HepG2 (cell line): ENCODE data around the gene SLC7A6OS. TPM values are rescaled to one million over a fixed set of nuclear protein-coding genes. Genes with fewer than 3 reads are reported as not detected.

Experiments
- EZH2 ChIP-seq: conservative IDR thresholded peaks from 2 replicates; pipeline ENCODE4 v1.6.1; 2012; ENCODE audit warnings: mild to moderate bottlenecking, low read depth, low read length, moderate library complexity
- HES4 ChIP-seq: sonication (generic); formaldehyde crosslinking; IDR thresholded peaks from 2 replicates; pipeline ENCODE4 v1.9.0; 2021; ENCODE audit warnings: mild to moderate bottlenecking, missing genetic modification reagents, borderline replicate concordance
- MED13 ChIP-seq: sonication (generic); formaldehyde crosslinking; IDR thresholded peaks from 2 replicates; pipeline ENCODE4 v1.5.0; 2020; ENCODE audit warnings: missing genetic modification reagents
- NCOA1 ChIP-seq: sonication (generic); formaldehyde crosslinking; IDR thresholded peaks from 2 replicates; pipeline ENCODE4 v1.9.0; 2021; ENCODE audit warnings: missing genetic modification reagents
- NCOA2 ChIP-seq: sonication (generic); formaldehyde crosslinking; IDR thresholded peaks from 2 replicates; pipeline ENCODE4 v1.8.0; 2022; ENCODE audit warnings: inconsistent platforms
- NFIC ChIP-seq: IDR thresholded peaks from 2 replicates; pipeline ENCODE4 v1.6.1; 2012; ENCODE audit warnings: mild to moderate bottlenecking, low read length, inconsistent platforms
- NR2C2 ChIP-seq: sonication (generic); formaldehyde crosslinking; IDR thresholded peaks from 2 replicates; pipeline ENCODE4 v1.4.0; 2020; ENCODE audit warnings: missing genetic modification reagents, mild to moderate bottlenecking, moderate library complexity, borderline replicate concordance
- RXRB ChIP-seq: IDR thresholded peaks from 2 replicates; pipeline ENCODE4 v1.6.1; 2016; ENCODE audit warnings: borderline replicate concordance, missing genetic modification reagents, missing compliant biosample characterization
- SCMH1 ChIP-seq: sonication (generic); formaldehyde crosslinking; IDR thresholded peaks from 2 replicates; pipeline ENCODE4 v1.9.0; 2021; ENCODE audit warnings: missing genetic modification reagents, mild to moderate bottlenecking, borderline replicate concordance
- SIX1 ChIP-seq: sonication (generic); formaldehyde crosslinking; IDR thresholded peaks from 2 replicates; pipeline ENCODE4 v1.4.0; 2020; ENCODE audit warnings: missing genetic modification reagents, borderline replicate concordance
- SMAD3 ChIP-seq: sonication (generic); formaldehyde crosslinking; IDR thresholded peaks from 2 replicates; pipeline ENCODE4 v1.4.0; 2020; ENCODE audit warnings: missing genetic modification reagents
- TEAD2 ChIP-seq: sonication (generic); formaldehyde crosslinking; IDR thresholded peaks from 2 replicates; pipeline ENCODE4 v1.9.0; 2021; ENCODE audit warnings: missing genetic modification reagents
- YY1 ChIP-seq: IDR thresholded peaks from 2 replicates; pipeline ENCODE4 v1.6.1; 2011; ENCODE audit warnings: low read length, low read depth, moderate library complexity, mild to moderate bottlenecking; ENCODE audit not compliant: insufficient read depth, insufficient replicate concordance
- ZBTB42 ChIP-seq: sonication (generic); formaldehyde crosslinking; IDR thresholded peaks from 2 replicates; pipeline ENCODE4 v1.5.0; 2020; ENCODE audit warnings: mild to moderate bottlenecking, missing genetic modification reagents
- ZBTB7A ChIP-seq: sonication (generic); formaldehyde crosslinking; IDR thresholded peaks from 2 replicates; pipeline ENCODE4 v1.8.0; 2022; ENCODE audit warnings: mild to moderate bottlenecking, missing genetic modification reagents
- ZMYM4 ChIP-seq: sonication (generic); formaldehyde crosslinking; IDR thresholded peaks from 2 replicates; pipeline ENCODE4 v1.8.1; 2023; ENCODE audit warnings: mild to moderate bottlenecking, missing genetic modification reagents
- ZNF367 ChIP-seq: sonication (generic); formaldehyde crosslinking; IDR thresholded peaks from 2 replicates; pipeline ENCODE4 v1.4.0; 2020; ENCODE audit warnings: missing genetic modification reagents, borderline replicate concordance
- ZNF431 ChIP-seq: sonication (generic); formaldehyde crosslinking; IDR thresholded peaks from 2 replicates; pipeline ENCODE4 v1.9.0; 2022; ENCODE audit warnings: missing genetic modification reagents, low read depth, mild to moderate bottlenecking, borderline replicate concordance
- ZNF44 ChIP-seq: sonication (generic); formaldehyde crosslinking; IDR thresholded peaks from 2 replicates; pipeline ENCODE4 v1.5.1; 2020; ENCODE audit warnings: mild to moderate bottlenecking, missing genetic modification reagents
- ZNF446 ChIP-seq: sonication (generic); formaldehyde crosslinking; IDR thresholded peaks from 2 replicates; pipeline ENCODE4 v1.5.0; 2020; ENCODE audit warnings: mild to moderate bottlenecking, missing genetic modification reagents
- ZNF468 ChIP-seq: sonication (generic); formaldehyde crosslinking; IDR thresholded peaks from 2 replicates; pipeline ENCODE4 v1.8.0; 2022; ENCODE audit warnings: mild to moderate bottlenecking, moderate library complexity, missing genetic modification reagents
- ZNF557 ChIP-seq: sonication (generic); formaldehyde crosslinking; IDR thresholded peaks from 2 replicates; pipeline ENCODE4 v1.4.0; 2020; ENCODE audit warnings: missing genetic modification reagents
- ZNF703 ChIP-seq: sonication (generic); formaldehyde crosslinking; IDR thresholded peaks from 2 replicates; pipeline ENCODE4 v1.5.1; 2020; ENCODE audit warnings: missing genetic modification reagents, mild to moderate bottlenecking, moderate library complexity, borderline replicate concordance
- ZNF749 ChIP-seq: sonication (generic); formaldehyde crosslinking; IDR thresholded peaks from 2 replicates; pipeline ENCODE4 v1.8.0; 2022; ENCODE audit warnings: mild to moderate bottlenecking, missing genetic modification reagents, moderate library complexity, borderline replicate concordance
- ZNF841 ChIP-seq: sonication (generic); formaldehyde crosslinking; IDR thresholded peaks from 2 replicates; pipeline ENCODE4 v1.8.1; 2023; ENCODE audit warnings: missing genetic modification reagents, borderline replicate concordance
- ZSCAN21 ChIP-seq: sonication (generic); formaldehyde crosslinking; IDR thresholded peaks from 2 replicates; pipeline ENCODE4 v1.8.0; 2022; ENCODE audit warnings: mild to moderate bottlenecking, missing genetic modification reagents, moderate library complexity, borderline replicate concordance
- polyA plus RNA-seq, 8 experiments: library from polyadenylated mRNA; depleted of rRNA in 3 of 8; stranded (reverse) in 7 of 8; unstranded in 1 of 8; fragments of >200 nt; fragmentation: Illumina TruSeq in 4 of 8; extraction: Trizol in 4 of 8; gene quantifications; 2 replicates each; pipeline versions ENCODE4 v1.2.1 to v1.2.3, GENCODE V29; 2011 to 2016; ENCODE audit warnings: low read depth in 4 of 8, missing spikeins in 1 of 8, mixed read lengths in 1 of 8; ENCODE audit not compliant: insufficient read depth in 1 of 8
- total RNA-seq, 5 experiments: library from RNA; depleted of rRNA; stranded (reverse); fragments of >200 nt; fragmentation: Illumina TruSeq; extraction: Trizol; gene quantifications; 2 replicates each; pipeline ENCODE4 v1.2.3, GENCODE V29; 2016; ENCODE audit warnings: low read depth in 1 of 5
- TF ChIP-seq, protein P1 (sequence below): sonication (generic); formaldehyde crosslinking; IDR thresholded peaks from 2 replicates; pipeline ENCODE4 v1.8.0; 2022; ENCODE audit warnings: missing genetic modification reagents, mild to moderate bottlenecking, borderline replicate concordance
- TF ChIP-seq, protein P2 (sequence below): sonication (generic); formaldehyde crosslinking; IDR thresholded peaks from 2 replicates; pipeline ENCODE4 v1.5.0; 2020; ENCODE audit warnings: missing genetic modification reagents, mild to moderate bottlenecking, borderline replicate concordance
- TF ChIP-seq, protein P3 (sequence below): sonication (generic); formaldehyde crosslinking; IDR thresholded peaks from 2 replicates; pipeline ENCODE4 v1.8.0; 2022; ENCODE audit warnings: missing genetic modification reagents, mild to moderate bottlenecking, inconsistent platforms, borderline replicate concordance

SLC7A6OS gene
- total and polyA plus RNA-seq, 2 of the 13 experiments (the other 11 are each of a cell fraction or from before 2014, with no cell fraction given) = 11.2 to 21.5 TPM

DNA sequence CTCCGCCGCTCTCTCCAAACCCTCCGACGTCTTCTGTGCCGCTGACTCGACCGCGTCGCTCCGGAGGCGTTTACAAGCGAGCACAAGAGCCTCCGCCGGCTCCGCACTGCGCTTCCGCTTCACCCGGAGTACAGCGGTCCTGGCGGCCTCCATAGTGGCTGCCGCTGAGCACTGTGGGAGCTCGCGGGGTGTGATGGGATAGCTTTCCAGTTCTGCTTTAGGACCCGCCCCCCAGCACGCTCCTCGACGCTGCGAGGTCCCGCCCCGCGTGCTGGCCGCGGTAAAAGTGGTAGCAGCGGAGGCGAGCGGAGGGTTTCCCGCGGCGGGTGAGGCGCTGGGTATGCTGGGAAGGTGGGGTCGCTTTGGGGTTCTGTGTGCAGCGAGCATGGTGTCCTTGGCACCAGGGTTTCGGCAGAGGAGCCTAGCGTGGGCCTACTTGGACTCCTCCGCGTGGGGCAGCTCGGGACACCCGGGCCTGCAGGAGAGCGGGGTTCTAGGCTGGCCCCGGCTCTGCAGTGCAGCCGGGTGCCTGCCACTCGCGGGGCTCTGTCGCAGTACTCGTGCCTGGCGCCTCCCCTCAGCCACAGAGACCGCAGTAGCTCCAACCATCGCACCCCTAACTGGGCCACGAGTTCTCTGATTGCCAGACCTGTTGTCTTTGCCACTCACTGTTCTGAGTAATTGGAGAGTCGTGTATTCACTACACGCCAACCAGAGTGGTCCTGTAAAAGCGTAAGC, at the start of gene SLC7A6OS, which contains the start of gene PRMT7 (continued):
- TF ChIP-seq, protein P1, sequence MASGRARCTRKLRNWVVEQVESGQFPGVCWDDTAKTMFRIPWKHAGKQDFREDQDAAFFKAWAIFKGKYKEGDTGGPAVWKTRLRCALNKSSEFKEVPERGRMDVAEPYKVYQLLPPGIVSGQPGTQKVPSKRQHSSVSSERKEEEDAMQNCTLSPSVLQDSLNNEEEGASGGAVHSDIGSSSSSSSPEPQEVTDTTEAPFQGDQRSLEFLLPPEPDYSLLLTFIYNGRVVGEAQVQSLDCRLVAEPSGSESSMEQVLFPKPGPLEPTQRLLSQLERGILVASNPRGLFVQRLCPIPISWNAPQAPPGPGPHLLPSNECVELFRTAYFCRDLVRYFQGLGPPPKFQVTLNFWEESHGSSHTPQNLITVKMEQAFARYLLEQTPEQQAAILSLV (CRISPR knock-in tag) = peak; percentile 97
- TF ChIP-seq ZNF431 (CRISPR knock-in tag) (peak; percentile 96), RXRB (CRISPR knock-in tag) (peak; percentile 89), ZBTB42 (peak; percentile 98), ZNF44 (CRISPR knock-in tag) (peak; percentile 96; the same call in 1 of the 2 replicates), ZSCAN21 (CRISPR knock-in tag) (peak; percentile 99), ZNF468 (CRISPR knock-in tag) (0 out of 2 replicates have a peak, but pooled peaks have one; percentile 44), ZNF367 (CRISPR knock-in tag) (peak; percentile 98), EZH2 (no peak), YY1 (peak; percentile 96), ZNF841 (peak; percentile 99), NR2C2 (peak; percentile 85), SIX1 (peak; percentile 82; the same call in 1 of the 2 replicates), HES4 (CRISPR knock-in tag) (peak; percentile 100), SMAD3 (peak; percentile 97), ZNF446 (CRISPR knock-in tag) (peak; percentile 99), MED13 (CRISPR knock-in tag) (peak; percentile 99), SCMH1 (CRISPR knock-in tag) (no peak), ZNF703 (CRISPR knock-in tag) (peak; percentile 95; the same call in 1 of the 2 replicates), NCOA2 (CRISPR knock-in tag) (peak; percentile 88), ZBTB7A (peak; percentile 99), TEAD2 (CRISPR knock-in tag) (peak; percentile 99), ZNF749 (CRISPR knock-in tag) (peak; percentile 99), NFIC (no peak), ZNF557 (CRISPR knock-in tag) (peak; percentile 100), ZMYM4 (CRISPR knock-in tag) (peak; percentile 95), NCOA1 (CRISPR knock-in tag) (peak; percentile 93)
- TF ChIP-seq, protein P2, sequence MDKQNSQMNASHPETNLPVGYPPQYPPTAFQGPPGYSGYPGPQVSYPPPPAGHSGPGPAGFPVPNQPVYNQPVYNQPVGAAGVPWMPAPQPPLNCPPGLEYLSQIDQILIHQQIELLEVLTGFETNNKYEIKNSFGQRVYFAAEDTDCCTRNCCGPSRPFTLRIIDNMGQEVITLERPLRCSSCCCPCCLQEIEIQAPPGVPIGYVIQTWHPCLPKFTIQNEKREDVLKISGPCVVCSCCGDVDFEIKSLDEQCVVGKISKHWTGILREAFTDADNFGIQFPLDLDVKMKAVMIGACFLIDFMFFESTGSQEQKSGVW = peak; percentile 94; the same call in 1 of the 2 replicates
- TF ChIP-seq, protein P3, sequence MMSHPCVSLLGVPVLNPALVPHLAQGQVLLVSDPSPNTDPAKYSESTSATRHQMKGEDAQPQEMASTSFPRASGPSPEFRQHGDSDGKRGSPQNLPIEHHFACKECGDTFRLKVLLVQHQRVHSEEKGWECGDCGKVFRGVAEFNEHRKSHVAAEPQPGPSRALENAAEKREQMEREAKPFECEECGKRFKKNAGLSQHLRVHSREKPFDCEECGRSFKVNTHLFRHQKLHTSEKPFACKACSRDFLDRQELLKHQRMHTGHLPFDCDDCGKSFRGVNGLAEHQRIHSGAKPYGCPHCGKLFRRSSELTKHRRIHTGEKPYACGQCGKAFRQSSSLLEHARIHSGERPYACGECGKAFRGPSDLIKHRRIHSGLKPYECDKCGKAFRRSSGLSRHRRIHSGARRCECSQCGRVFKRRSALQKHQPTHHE (CRISPR knock-in tag) = peak; percentile 100
